Hematopoietic multipotent progenitor cell treated with erythropoietin and hydrocortisone succinate and interleukin-3 and kit ligand, for 17 days (in vitro differentiated cells): ENCODE measurements around the gene SETD5.
A peak's percentile ranks its signal among the peaks of the same experiment; 100 is the strongest.
"Not testable (repeated sequence)": the region's sequence is repeated elsewhere in the genome, so short reads cannot be mapped to it uniquely, and the experiment has no call there.

ENCODE experiments used
- DNase-seq: peaks from one replicate; pipeline ENCODE4 v3.0.0-alpha.2; 2015; ENCODE audit warnings: low spot score

The SETD5 gene

DNA sequence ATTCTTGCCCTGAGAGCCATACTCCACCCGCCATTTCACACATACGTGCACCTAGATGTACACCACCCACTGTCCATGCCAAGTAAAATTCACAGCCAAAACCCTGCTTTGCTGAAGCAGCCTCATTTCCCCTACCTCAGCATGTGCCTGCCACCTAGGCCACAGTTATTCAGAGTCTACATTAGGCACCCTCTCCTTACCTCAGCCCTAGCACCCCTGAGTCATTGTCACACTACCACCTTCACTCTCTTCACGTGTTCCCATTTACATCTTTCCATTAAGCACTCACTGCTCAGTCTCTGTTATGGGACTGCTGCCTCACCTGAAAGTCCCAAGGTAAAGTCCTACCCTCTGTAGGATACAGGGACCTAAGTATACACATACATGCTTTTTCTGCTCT is 70.0 kb downstream of the SETD5 start:
- no peak for DNase-seq

DNA sequence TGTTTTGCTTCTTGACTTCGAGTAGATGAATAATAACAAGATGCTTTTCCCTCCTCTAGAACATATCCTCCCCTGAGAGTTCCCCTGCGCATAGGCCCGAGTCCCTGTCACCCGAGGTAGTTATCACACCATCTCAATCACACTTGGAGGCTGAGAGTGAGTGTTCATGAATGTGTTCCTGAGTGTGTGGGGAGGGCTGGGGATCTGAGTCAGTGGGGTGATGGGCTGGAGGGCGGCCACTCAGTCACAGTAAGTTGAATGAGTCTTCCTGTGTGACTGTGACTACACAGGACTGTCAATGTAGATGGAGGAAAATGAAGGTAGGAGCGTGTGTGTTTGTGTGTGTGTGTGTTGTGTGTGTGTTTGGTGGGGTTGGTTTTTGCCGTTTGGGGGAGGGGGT is 71.0 kb downstream of the SETD5 start:
- DNase-seq: no peak

DNA sequence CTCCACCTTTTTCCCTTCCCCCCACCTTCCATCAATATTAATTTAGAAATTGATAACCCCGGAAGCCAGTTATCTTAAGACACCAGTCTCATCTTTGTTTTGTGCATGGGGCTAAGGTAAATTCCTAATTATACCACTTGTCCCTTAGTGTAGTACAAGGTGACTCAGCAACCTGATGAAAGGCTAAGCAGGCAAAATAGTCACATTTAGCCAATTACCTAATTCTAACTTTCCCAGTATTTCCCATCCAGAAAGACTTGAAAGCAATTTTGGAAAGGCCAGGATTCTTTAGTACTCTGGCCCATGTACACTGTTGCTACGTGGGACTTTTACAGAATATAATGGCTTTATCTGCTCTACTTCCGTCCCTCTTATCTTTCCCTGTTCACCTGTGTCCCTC is 72.6 kb downstream of the SETD5 start:
- no peak for DNase-seq

DNA sequence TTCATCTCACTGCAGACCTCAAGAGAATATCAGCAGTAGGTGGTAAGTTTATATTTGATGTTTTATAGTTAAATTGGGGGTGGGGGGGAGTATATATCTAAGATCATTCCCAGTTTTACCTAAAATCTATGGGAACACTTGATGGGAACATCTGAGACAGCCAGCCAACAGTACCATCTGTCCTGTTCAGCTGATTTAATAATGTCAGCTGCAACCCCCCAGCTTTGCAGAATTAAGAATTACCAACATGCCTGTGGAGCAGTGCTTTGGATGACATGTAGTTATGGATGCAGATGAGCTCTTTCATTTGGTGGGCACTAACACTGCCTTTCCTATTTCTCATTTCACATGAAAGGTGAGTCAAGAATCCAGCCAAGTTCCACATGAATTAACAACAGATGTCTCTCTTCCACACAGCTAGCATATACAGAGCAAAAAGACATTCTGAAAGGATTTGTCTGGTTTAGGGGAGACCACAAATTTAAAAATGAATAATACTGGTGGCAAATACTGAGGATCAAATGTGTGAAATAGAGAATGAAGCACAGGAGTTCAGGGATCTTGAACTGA is 76.2 kb downstream of the SETD5 start:
- DNase-seq: no peak

DNA sequence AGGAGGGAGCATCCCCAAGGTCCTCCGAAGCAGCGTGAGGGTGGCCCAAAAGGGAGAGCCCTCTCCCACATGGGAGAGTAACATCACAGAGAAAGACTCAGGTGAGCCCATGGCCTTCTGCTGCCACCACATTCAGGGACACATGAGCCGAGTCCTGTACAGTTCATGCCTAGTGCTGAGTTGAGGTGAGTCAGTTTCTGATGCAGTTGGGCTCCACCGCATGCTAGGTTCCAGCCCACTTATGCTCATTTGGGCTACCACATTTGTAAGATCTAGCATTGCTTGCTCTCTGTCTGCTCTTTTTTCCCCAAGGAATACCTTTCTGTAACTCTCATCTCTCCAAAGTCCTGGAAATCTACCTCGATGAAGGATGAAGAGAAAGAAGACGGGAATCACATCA is 77.1 kb downstream of the SETD5 start:
- no peak for DNase-seq

DNA sequence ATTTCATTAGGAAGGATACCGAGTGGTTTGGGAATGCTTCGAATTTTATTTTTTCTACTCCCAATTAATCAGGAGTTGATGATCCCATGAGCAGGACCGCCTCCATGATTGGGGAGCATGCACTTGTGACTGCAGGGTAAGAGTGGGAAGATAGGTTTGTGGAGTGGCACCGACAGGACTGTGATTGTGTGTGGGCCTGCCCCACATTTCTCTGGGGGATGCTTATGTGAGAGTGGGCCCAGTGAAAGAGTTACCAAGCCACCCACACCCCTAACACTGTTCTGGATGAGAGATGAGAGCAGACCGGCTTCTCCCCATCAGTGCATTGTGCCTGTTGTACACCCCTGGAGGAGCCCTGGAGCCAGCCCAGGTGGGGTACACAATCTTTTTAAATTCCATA is 79.5 kb downstream of the SETD5 start:
- no peak for DNase-seq

DNA sequence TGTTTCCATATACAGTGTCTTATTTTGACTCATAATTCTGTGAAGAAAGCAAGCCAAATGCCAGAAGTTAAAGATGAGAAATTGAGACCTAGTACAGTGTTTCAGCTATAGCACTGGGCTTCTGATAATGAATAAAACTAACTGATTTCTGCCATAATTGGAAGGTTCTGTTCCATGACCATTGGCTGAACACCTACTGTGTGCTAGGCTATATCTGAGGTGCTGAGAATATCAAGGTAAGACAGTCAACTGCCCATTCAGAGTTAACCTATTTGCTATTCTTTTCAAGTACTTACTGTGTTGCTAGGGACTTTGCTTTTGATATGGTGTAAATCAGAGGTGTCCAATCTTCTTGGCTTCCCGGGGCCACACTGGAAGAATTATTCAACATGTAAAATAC is 82.8 kb downstream of the SETD5 start:
- no peak for DNase-seq

DNA sequence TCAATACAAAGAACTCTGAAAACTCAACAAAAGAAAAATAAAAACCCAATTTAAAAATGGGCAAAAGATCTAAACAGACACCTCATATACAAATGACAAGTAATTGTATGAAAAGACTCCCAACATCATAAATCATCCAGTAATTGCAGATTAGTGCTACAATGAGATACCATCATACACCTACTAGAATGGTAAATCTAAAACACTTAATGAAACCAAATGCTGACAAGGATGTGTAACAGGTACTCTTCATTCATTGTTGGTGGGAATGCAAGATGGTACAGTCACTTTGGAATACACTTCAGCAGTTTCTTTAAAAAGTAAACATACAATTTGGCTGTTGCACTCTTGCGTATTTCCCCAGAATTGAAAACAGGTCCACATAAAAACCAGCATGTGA is 87.8 kb downstream of the SETD5 start:
- no peak for DNase-seq

DNA sequence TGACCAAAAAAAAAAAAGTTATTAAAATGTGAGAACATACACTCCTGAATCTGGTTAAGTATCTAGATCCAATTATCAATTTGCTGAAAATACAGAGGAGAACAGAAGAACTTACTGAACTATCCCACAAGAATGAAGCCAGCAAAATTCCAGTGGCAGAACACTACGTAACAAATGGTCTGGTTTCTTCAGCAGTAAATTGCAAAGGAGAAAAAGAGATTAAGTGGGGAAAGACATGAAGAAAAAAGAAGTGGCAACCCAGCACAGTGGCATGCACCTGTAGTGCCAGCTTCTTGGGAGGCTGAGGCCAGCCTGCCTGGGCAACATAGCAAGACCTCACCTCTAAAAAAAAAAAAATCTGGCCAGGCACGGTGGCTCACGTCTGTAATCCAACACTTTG is 94.1 kb downstream of the SETD5 start:
- no peak for DNase-seq

DNA sequence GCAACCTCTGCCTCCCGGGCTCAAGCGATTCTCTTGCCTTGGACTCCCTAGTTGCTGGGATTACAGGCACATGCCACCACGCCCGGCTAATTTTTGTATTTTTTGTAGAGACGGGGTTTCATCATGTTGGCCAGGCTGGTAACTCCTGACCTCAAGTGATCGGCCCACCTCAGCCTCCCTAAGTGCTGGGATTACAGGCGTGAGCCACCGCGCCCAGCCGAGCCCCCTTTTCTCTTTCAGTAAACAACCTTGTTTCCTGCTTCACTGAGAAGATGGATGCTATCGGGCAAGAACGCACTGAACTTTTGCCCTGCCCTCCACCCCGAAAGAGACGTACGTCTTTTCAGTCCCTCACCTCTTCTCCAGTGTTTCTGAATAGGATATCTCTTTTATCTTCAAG is 96.6 kb downstream of the SETD5 start:
- DNase-seq: not testable (repeated sequence)

DNA sequence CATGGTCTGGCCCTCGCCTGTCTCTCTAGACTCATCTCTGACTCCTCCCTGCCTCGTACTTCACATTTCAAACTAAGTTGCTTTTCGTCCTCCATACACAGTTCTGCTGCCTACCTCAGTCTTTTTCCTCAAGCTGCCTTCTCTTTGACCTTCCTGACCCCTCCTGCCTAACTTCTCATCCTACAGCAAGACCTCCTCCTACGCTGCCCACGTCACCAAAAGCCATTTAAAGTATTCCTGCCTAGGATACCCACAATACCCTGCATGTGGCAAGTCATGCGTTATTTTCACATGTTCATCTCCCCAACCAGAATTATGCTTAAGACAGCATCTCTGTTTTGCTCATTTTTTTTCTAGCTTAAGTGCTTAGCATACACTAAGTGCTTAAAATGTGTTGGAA is 99.5 kb downstream of the SETD5 start:
- DNase-seq: no peak

DNA sequence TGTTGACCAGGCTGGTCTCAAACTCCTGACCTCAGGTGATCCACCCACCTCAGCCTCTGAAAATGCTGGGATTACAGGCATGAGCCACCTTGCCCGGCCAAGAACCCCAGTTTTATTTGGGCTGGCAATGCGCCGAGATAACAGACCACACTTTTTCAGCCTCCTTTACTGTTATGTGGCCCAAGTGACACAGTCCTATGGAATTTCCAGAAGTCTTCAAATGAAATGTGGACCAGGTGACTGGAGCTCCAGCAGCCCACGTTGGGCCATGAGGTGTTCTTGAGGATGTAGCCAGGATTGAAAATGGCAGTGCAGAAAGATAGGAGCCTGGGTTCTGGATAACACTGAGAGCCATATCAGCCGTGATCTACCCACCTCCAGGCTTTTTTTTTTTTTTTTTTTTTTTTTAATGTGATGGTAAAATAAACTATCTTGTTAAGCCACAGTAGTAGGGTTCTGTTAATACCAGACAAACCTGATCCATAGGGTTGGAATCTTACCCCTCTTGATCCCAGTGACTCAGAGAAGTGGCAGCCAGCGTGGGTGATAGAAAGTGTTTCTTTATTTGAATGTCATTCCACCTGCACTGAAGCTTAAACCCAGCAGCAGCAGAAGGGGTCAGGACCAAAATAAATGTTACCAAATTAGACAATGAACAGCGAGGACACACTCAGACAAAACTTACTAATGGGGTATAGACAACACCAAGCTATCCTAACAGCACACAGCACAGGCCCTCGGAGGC is 100.6 kb downstream of the SETD5 start:
- no peak for DNase-seq

DNA sequence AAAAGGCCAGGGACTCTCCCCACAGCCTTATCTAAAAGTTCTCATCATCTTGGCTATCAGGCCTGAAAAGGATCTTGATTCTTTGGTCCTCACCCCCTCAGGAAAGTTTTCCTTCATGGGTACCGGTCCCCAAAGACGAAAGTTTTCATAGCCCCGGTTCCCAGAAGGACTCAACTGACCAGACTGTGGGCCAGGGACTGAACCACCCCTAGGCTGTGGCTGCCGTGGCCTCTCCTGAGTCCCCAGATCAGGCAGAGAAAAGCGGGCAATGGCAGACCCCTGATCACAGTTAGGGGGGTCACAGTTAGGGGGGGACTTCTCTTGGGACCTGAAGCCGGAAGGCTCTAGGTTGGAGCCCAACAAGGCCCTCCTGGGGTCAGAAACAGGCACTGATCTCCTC is 101.4 kb downstream of the SETD5 start:
- DNase-seq: no peak

DNA sequence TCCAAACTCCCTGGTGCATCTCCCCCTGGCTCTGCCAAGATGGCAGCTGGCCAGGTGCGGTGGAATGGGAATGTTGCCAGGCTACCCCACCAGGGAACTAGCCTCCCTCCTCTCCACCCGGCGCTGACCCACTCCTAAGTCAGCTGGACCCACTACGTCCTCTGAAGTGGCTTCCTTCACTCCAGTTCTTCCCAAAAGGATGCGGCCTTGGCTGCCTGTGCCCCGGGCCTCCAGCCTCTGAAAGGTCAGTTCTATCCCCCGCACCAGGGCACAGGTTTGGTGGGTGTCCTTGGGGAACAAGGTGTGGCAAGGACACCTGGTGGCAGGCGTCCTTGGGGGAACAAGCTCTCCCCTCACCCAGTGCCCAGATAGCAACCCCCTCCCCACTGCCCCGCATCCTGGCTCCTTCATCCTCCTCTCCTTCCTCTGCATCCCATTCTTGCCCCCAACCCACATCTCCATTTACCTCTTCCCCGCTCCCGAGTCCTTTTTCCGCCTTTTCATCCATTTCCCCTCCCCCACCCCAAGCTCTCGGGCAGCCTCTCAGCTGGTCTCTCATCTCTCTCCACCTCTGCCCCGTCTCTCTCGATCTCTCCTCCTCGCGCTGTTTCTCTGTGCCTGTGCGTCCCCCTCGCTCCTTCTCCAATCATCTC is 102.2 kb downstream of the SETD5 start:
- DNase-seq: no peak

DNA sequence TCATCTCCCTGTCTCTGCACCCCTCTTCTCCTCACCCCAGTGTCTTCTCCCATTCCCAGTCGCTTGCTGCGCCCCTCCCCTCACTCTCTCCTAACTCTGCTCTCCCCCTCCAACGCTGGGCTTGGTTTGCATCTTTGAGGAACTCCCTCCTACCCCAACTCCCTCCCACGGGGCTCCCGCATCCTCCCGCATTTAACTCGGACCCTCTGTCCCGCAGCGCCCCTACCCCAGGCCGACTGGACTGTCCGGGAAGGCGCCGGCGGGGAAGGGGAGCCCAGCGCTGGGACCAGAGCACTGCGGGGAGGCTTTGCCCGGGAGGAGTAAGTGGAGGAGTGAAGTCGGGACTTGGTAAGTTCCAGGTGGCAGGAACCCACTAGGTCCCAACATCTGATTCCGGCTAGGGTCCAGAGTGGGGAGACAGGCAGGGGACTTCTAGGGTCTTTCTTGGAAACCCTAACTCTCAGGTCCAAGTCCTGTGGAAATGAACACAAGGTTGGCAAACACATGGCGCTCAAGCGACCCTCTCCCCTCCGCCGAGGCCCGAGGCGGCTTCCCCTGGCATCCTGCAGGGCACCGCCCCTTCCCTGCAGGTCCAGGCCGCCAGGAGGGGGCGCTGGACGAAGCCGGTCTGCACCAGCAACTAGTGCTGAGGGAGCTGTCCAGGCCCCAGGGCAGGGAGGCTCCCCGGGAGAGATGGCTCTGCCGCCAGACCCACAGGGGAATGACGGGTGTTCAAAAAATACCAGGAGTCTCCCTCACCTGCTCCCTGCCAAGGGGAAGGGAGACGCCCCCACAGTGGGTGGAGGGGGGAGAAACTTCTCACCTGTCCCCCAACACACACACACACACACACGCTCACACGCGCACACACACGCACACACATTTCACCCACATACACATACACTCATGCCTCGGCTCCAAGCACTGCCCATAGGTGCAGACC is 103.0 kb downstream of the SETD5 start:
- peak; percentile 26 for DNase-seq

DNA sequence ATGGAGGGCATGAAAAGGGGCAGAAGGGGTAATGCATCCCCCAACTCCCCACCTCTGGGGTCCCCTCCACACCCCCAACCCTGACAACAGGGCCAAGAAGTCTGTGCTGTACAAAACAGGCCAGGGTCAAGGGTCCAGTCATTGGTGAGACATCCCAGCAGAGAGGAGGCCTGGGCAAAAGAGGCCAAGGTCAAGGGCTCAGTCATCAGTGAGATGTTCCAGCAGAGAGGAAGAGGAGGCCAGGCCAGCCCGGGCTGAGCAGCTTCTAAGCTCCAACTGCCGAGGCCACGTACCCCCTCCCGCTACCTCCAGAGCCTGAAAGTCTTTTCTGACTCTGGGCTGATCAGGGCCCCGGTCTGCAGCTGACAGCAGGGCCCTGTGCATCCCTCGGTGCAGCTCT is 103.8 kb downstream of the SETD5 start:
- no peak for DNase-seq

DNA sequence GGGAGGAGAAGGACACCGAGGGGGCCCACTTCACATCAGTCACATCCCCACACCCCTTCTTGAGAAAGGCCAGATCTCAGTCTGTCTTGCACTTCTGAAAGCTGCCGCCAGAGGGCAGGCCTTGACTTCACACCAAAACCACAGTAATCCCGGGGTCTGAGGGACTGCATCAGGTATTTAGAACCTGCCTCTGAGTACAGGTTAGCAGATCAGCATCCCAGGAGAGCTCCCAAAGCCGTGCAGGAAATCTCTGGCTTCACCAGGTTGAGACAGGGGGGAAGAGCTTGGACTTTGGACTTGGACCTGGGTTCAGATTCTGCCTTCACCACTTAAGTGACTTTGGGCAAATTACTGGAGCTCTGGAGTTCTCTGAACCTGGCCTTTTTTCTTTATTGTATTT is 105.9 kb downstream of the SETD5 start:
- peak; percentile 67 for DNase-seq

DNA sequence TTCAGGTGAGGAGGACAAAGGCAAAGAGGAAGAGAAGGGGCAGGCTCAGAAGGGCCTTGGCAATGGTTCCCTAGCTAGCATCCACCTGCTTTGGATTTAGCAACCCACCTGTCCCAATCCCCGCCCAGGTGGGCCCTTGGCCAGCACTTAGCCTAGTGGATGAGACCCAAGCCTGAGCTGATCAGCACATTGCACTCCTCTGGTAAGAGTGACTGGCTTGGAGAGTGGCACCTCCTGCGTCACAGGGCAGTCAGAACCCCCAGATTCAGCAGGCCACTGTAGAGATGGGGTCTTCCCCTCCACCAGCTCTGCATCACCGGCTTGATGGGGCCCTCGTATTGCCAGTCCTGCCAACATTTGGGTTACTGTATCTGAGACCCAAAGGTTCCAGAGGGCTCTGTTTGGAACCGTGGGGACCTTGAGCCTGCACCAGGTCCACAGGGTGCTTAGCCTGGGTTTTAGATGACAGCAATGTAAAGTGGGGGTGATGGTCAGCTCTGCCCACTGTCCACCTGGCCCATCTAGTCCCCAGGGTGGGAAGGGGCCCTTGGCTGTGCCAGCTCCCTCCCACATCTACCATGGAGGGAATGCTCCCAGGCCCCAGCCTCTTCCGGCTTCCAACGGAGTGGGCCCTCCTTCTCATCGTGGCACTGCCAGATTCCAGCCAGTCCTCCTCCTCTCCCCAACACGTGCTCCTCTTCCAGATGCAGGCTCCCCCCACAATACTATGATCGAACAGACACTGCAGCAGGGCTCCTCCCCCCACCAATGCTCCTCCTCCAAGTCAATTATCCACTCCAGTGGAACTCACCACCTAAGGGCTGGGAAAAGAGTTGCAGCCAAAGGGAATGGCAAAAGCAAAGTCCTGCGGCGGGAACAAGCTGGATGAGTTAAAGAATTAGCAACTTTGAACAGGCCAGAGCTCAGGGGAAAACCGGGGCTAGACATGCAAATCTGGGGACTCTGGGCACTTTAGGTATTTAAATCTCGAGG is 110.5 kb downstream of the SETD5 start:
- no peak for DNase-seq

DNA sequence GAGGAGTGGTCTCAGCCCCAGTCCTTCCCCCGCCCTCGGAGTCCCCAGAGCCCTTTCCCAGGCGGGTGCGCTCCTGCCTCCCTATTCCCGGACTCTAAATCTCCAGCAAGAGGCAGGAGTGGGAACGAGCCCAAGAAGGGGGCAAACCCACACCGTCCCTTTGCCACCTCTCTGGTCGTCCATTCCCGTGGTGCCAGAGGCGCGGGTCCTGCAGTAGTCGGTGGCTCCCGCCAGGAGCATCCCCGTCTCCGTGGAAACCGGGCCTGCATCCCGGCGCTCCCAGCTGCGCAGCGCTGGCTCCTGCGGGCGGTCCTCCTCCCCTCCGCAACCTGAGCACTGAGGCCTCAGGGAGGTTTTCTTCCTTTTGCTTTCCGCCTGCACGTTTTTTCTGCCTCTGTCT is 111.4 kb downstream of the SETD5 start:
- no peak for DNase-seq

DNA sequence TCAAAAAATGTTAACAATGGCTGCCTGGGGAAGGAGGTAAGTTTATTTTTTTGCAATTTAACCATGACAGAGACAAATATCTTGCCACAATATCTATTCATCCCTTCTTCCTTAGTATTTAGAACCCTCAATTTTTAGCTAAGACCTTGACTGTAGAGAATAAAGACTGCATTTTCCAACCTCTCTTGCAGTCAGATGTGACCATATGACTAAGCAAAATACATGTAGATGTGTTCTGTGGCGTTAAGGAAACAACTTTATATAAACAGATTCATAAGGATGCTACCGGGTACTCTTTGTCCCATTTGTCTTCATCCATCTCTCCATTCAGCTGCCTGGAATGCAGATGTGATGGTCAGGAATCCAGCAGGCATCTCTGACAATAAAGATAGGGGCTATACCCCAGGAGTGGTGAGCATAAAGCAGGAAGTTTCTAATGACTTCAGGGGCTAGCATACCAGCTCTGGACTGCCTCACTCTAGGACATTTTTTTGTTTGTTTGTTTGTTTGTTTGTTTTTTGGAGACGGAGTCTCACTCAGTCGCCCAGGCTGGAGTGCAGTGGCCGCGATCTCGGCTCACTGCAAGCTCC is 115.1 kb downstream of the SETD5 start:
- DNase-seq: no peak

DNA sequence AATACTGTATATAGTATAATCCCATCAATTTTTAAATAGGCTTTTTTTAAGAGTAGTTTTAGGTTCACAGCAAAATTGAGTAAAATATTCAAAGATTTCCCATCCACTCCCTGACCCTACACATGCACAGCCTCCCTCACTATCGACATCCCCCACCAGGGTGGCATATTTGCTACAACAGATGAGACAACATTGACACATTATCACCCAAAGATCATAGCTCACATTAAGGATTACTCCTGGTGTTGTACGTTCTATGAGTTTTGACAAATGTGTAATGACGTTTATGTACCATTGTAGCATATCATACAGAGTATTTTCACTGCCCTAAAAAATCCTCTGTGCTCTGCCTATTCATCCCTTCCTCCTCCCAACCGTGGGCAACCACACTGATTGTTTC is 116.9 kb downstream of the SETD5 start:
- DNase-seq: no peak
